GM10248 (cell line): Measurements from ENCODE around the gene PRDM11.

ENCODE experiments used
- CTCF ChIA-PET: fragments of 300-600 bp; sonication (Branson Sonifier 250); formaldehyde crosslinking; extraction: SDS; loops from one replicate; lab custom pipeline; 2021; ENCODE audit warnings: antibody characterized with exemption; lab: Yijun Ruan, JAX
- POLR2A ChIA-PET: fragments of 350-650 bp; sonication (Branson Sonifier 250); formaldehyde crosslinking; extraction: SDS; loops from one replicate; lab custom pipeline; 2020; ENCODE audit warnings: antibody characterized with exemption; lab: Yijun Ruan, JAX
- DNase-seq: peaks from one replicate; pipeline ENCODE4 v3.0.0; 2012; ENCODE audit errors: extremely low spot score
- TF ChIP-seq, protein P1 (sequence below): IDR thresholded peaks from 2 replicates; pipeline ENCODE4 v1.5.1; 2012; ENCODE audit warnings: mild to moderate bottlenecking, low read depth; ENCODE audit errors: extremely low read depth, missing control alignments, control extremely low read depth

Gene PRDM11

GRCh38 chr11:45216031-45216430, 69.6 kb downstream of the PRDM11 start:
- TF ChIP-seq, protein P1, sequence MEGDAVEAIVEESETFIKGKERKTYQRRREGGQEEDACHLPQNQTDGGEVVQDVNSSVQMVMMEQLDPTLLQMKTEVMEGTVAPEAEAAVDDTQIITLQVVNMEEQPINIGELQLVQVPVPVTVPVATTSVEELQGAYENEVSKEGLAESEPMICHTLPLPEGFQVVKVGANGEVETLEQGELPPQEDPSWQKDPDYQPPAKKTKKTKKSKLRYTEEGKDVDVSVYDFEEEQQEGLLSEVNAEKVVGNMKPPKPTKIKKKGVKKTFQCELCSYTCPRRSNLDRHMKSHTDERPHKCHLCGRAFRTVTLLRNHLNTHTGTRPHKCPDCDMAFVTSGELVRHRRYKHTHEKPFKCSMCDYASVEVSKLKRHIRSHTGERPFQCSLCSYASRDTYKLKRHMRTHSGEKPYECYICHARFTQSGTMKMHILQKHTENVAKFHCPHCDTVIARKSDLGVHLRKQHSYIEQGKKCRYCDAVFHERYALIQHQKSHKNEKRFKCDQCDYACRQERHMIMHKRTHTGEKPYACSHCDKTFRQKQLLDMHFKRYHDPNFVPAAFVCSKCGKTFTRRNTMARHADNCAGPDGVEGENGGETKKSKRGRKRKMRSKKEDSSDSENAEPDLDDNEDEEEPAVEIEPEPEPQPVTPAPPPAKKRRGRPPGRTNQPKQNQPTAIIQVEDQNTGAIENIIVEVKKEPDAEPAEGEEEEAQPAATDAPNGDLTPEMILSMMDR = no peak
- no peak for DNase-seq
- POLR2A ChIA-PET = no interaction called here
- CTCF ChIA-PET = interaction anchor here (0.8 to 3.8 kb wide), 6 partner anchors 12 to 155 kb away, joined by 3 to 15 read pairs (median 5); no protein-coding TSS in a partner anchor

- TF ChIP-seq, protein P1 = no peak
- CTCF ChIA-PET = interaction anchor here (1.0 to 3.8 kb wide), 4 partner anchors 11 to 154 kb away, joined by 3 to 15 read pairs (median 5); no protein-coding TSS in a partner anchor
Observed at GRCh38 chr11:45216901-45217300, 70.5 kb downstream of the PRDM11 start.

DNA sequence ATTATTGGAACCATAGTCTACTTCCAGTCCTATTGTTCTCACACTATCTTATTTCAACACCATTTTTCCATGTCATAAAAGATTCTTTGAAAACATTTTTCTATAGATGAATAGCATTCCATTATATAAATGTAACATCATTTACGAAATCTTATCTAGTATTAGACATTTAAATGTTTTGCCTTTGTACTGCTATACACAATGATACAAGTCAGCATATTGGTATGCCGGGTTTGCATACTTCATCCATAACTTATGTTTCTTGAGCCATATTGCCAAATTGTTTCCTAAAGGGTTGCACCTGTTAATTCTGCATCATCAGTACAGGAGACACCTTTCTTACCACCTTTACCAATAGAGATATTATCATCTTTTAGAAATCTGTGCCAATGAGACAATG, 71.6 kb downstream of the PRDM11 start:
- no peak for DNase-seq
- ChIA-PET POLR2A (interaction anchor here (0.6 kb wide), 1 partner anchor 16 kb away, joined by 3 read pairs; no protein-coding TSS in a partner anchor), CTCF (interaction anchor here (1.3 kb wide), 1 partner anchor 11 kb away, joined by 3 read pairs; no protein-coding TSS in a partner anchor)
- TF ChIP-seq, protein P1 = no peak

More at GRCh38 chr11:45216901-45217300, 70.5 kb downstream of the PRDM11 start:
- no peak for DNase-seq
- POLR2A ChIA-PET = no interaction called here

GRCh38 chr11:45218705-45219104, 72.3 kb downstream of the PRDM11 start:
- TF ChIP-seq, protein P1 = no peak
- CTCF ChIA-PET = interaction anchor here (1.3 kb wide), 1 partner anchor 12 kb away, joined by 3 read pairs; no protein-coding TSS in a partner anchor
- POLR2A ChIA-PET = no interaction called here
- DNase-seq = no peak

DNA sequence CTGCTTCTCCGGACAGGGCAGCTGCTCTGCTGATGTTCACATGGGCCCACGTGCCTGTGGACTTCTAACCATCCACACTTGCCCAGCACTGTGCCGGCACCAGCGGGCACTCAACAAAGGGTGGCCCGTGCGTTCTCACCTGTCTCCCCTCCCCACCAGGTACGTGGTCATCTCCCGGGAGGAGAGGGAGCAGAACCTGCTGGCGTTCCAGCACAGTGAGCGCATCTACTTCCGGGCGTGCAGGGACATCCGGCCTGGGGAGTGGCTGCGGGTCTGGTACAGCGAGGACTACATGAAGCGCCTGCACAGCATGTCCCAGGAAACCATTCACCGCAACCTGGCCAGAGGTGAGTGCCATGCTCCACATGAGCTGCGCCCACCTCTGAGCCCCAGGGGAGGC, 73.0 kb downstream of the PRDM11 start:
- TF ChIP-seq, protein P1 = no peak
- POLR2A ChIA-PET = no interaction called here
- no peak for DNase-seq
- CTCF ChIA-PET = no interaction called here

GRCh38 chr11:45223496-45223895, 77.1 kb downstream of the PRDM11 start:
- POLR2A ChIA-PET = no interaction called here
- TF ChIP-seq, protein P1 = no peak
- CTCF ChIA-PET = interaction anchor here (1.4 to 6.2 kb wide), 2 partner anchors 11 to 29 kb away, joined by 3 to 29 read pairs; no protein-coding TSS in a partner anchor
- DNase-seq = no peak

GRCh38 chr11:45224766-45225165, 78.3 kb downstream of the PRDM11 start:
- no peak for DNase-seq
- ChIA-PET POLR2A (no interaction called here), CTCF (interaction anchor here (1.0 to 6.2 kb wide), 4 partner anchors 9 to 289 kb away, joined by 3 to 29 read pairs (median 3); no protein-coding TSS in a partner anchor)
- TF ChIP-seq, protein P1 = no peak
